Aorta (tissue), 5 donors: Measurements from ENCODE around the gene FTO. TPM values are rescaled to one million over a fixed set of nuclear protein-coding genes. Genes with fewer than 3 reads are reported as not detected.

ENCODE experiments used
- ATAC-seq: fragments of 200-7000 bp; cut with Tn5 transposase; one replicate; pipeline ENCODE4 v1.9.1; 2022; ENCODE audit warnings: moderate library complexity; ENCODE audit not compliant: low FRiP score
- DNase-seq, 2 donors: peaks; one replicate each; pipeline ENCODE4 v3.0.0-alpha.2; 2020
- H3K27ac ChIP-seq, 2 donors: one replicate each; pipeline ENCODE4 v1.5.1; 2013; ENCODE audit warnings: low read length in 2 of 2, mild to moderate bottlenecking in 2 of 2, moderate library complexity in 2 of 2, control low read depth in 1 of 2, inconsistent platforms in 1 of 2, low read depth in 1 of 2
- H3K27me3 ChIP-seq, 2 donors: one replicate each; pipeline ENCODE4 v1.6.1; 2013; ENCODE audit warnings: control low read depth in 1 of 2, low read length in 1 of 2, mild to moderate bottlenecking in 1 of 2, moderate library complexity in 1 of 2; ENCODE audit not compliant: insufficient read depth in 2 of 2, control insufficient read depth in 1 of 2
- H3K36me3 ChIP-seq, 2 donors: one replicate each; pipeline ENCODE4 v1.6.1; 2013; ENCODE audit warnings: control low read depth in 1 of 2, low read length in 1 of 2, mild to moderate bottlenecking in 1 of 2; ENCODE audit not compliant: insufficient read depth in 2 of 2, control insufficient read depth in 1 of 2
- H3K4me1 ChIP-seq, 2 donors: one replicate each; pipeline ENCODE4 v1.6.1; 2013; ENCODE audit warnings: low read length in 2 of 2, control low read depth in 1 of 2, mild to moderate bottlenecking in 1 of 2, moderate library complexity in 1 of 2; ENCODE audit not compliant: insufficient read depth in 2 of 2, control insufficient read depth in 1 of 2
- H3K4me3 ChIP-seq, 2 donors: one replicate each; pipeline ENCODE4 v1.5.1; 2013; ENCODE audit warnings: low read length in 2 of 2, control low read depth in 1 of 2, mild to moderate bottlenecking in 1 of 2
- H3K9me3 ChIP-seq: one replicate; pipeline ENCODE4 v1.6.1; 2013; ENCODE audit warnings: mild to moderate bottlenecking, low read length; ENCODE audit not compliant: control insufficient read depth
- WGBS, 2 donors: extraction: QIAGEN DNeasy Blood & Tissue Kit; methylation state at CpG; one replicate each; pipeline ENCODE4 v1.1.7; 2013; 5-methylcytosine and 5-hydroxymethylcytosine counted together
- intact Hi-C, 2 donors: fragments of 100-400 bp; cut with DNase I; formaldehyde crosslinking; loops; one replicate each; pipeline versions ENCODE4 v1.14.2 to v1.15.0; 2022
- polyA plus RNA-seq, 2 donors: library from polyadenylated mRNA; stranded (reverse); fragments of 200-250 nt; gene quantifications; one replicate each; pipeline ENCODE4 v1.2.3, GENCODE V29; 2013
- total RNA-seq, 2 donors: library from RNA; stranded (reverse); fragmentation: NEBNext Ultra II Directional; extraction: Animal tissue kit (Norgen Biotek cat#: 25700); gene quantifications; one replicate each; pipeline ENCODE4 v1.2.1, GENCODE V29; 2021
- donor health status: healthy with polysubstance abuse.
- donor health status: Bipolar disorder and iron deficiency.
- donor health status: DM: no; HTN: no; CAD: no.
- donor health status: DM: no; HTN: no; CAD: no.
- donor health status: DM: yes; HTN: yes; CAD: no.

The FTO gene
- total and polyA plus RNA-seq, 4 donors, result 17.9 to 97.7 (median 55.6) TPM

DNA sequence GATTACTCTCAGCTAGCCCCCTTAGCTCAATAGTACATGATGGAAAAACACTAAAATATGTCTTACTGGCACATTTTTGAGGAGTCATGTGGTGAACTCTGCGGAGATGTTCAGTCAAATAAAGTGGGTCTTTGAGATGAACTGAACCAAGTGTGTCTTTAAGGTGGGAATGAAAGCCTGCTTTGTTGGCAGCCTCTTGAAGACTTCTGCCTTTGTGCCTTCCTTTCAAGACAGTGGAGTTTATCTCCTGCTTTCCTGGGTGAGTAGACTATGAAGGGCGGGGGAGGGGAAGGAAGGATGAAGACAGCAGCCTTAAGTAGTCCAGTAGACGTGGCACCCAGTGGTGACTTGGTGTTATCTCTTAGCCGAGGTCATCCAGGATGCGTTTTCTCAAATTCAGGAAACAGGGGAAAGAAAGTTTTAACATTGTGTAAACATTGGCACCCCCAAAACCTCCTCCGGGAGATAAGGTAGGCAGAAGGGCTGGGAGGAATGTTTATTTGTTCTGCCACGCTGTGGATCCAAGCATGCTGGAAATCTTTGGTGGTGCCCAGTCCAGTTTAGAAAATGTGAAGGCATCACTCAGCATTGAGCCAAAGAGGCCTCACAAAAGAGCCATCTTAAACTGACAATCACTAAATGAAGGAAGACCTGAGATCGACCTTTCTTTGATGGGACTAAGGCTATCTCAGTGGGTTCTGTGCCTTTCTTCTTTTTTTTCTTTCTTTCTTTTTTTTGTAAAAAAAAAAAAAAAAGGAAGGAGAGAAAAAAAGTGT, 220.6 kb downstream of the FTO start:
- ATAC-seq (no peak), DNase-seq (no peak)
- WGBS, 2 donors, result 79 to 82% methylated on average over 8 of the region's 8 CpGs
- no peaks in the 10 kb centered on the region for H3K9me3 ChIP-seq
- H3K27ac ChIP-seq, result no peak overlapping the region
- H3K27me3 ChIP-seq, result no peaks in the 10 kb centered on the region
- no peaks in the 10 kb centered on the region for H3K36me3 ChIP-seq
- peaks cover 0 to 2% of the 10 kb centered on the region in 2 donors for H3K4me1 ChIP-seq
- no peak overlapping the region for H3K4me3 ChIP-seq
- intact Hi-C loops, result no loop called here

DNA sequence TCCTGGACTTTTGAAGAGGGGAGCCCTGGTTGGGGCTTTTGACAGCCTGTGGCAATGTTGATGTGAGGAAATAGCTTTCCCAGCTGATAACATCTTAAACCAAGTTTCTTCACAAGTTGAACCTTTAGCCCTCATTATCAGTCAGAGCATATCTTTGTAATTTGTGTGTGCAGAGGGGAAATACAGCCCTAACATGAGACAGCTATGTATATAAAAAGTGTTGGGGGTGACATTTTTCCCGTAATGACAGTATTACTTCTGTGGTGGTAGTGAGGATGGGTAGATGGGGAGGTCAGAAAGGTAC, 221.1 kb downstream of the FTO start:
- no peak for ATAC-seq
- 94 to 96% methylated on average over 1 of the region's 1 CpG for WGBS, 2 donors

GRCh38 chr16:53925526-53925925, 221.6 kb downstream of the FTO start:
- ATAC-seq, result no peak
- WGBS, 2 donors, result 81 to 83% methylated on average over 3 of the region's 3 CpGs
- Histone ChIP-seq H3K27ac (no peak overlapping the region), H3K4me1 (peaks cover 0 to 2% of the 10 kb centered on the region in 2 donors), H3K4me3 (no peak overlapping the region), H3K36me3 (no peaks in the 10 kb centered on the region), H3K9me3 (no peaks in the 10 kb centered on the region), H3K27me3 (no peaks in the 10 kb centered on the region)
- DNase-seq, result no peak
- intact Hi-C loops, result no loop called here

More for the DNA sequence above, 221.1 kb downstream of the FTO start:
- Histone ChIP-seq H3K9me3 (no peaks in the 10 kb centered on the region), H3K27ac (no peak overlapping the region), H3K4me3 (no peak overlapping the region), H3K27me3 (no peaks in the 10 kb centered on the region), H3K36me3 (no peaks in the 10 kb centered on the region), H3K4me1 (peaks cover 0 to 2% of the 10 kb centered on the region in 2 donors)
- no peak for DNase-seq
- intact Hi-C loops, result no loop called here

DNA sequence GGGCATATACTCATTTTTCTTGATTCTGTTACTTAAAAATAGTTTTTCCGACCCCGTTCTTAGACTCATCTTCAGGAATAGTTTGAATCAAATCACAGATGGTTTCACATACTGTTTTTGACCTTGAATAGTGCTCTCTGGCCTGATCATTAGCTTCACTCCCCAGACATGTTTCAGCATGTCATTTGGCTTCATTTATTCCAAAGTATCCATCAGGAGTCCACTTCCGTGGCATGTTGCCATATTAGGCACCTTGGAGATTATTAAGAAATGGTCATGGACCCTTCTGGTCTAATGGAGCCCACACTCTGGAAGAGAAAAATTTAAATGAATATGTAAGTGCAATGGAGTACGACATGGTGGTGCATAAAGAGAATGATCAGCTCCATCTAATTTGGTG, 222.3 kb downstream of the FTO start:
- no peak for ATAC-seq
- no peaks in the 10 kb centered on the region for H3K36me3 ChIP-seq
- H3K4me3 ChIP-seq, result no peak overlapping the region
- H3K4me1 ChIP-seq, result peaks cover 0 to 2% of the 10 kb centered on the region in 2 donors
- H3K27me3 ChIP-seq, result no peaks in the 10 kb centered on the region
- intact Hi-C loops, result no loop called here
- H3K9me3 ChIP-seq, result no peaks in the 10 kb centered on the region
- DNase-seq, result no peak
- 96 to 99% methylated on average over 4 of the region's 4 CpGs for WGBS, 2 donors
- no peak overlapping the region for H3K27ac ChIP-seq

- no peaks in the 10 kb centered on the region for H3K27me3 ChIP-seq
- intact Hi-C loops, result no loop called here
Observed at GRCh38 chr16:53932975-53933374, 229.0 kb downstream of the FTO start.

DNA sequence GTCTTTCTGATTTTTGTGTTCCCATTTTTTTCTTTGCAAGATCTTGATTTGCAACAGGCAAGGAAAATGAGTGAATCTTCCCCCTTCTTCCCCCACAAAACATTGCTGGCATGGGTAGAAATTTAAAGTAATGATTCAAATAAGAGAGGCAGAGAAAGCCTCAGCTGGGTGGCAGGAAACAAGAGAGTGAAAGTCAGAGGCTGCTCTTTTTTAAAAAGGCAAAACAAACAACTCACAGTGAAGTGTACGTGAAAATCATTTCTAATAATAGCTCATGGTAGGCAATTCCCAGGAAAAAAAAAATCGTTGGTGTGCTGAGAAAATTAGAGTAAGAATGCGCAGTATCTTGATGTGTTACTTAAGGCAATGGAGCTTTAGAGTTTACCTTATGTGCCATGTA, 229.5 kb downstream of the FTO start:
- intact Hi-C loops, result no loop called here
- ATAC-seq (no peak), DNase-seq (no peak)
- Histone ChIP-seq H3K4me3 (no peak overlapping the region), H3K9me3 (no peaks in the 10 kb centered on the region), H3K4me1 (peaks cover 2 to 4% of the 10 kb centered on the region in 2 donors), H3K27me3 (no peaks in the 10 kb centered on the region), H3K36me3 (peaks cover 0 to 2% of the 10 kb centered on the region in 2 donors), H3K27ac (no peak overlapping the region)
- 5 to 10% methylated on average over 3 of the region's 3 CpGs for WGBS, 2 donors

More at GRCh38 chr16:53932975-53933374, 229.0 kb downstream of the FTO start:
- DNase-seq (no peak), ATAC-seq (no peak)
- no peak overlapping the region for H3K4me3 ChIP-seq
- H3K9me3 ChIP-seq, result no peaks in the 10 kb centered on the region
- no peak overlapping the region for H3K27ac ChIP-seq
- peaks cover 0 to 2% of the 10 kb centered on the region in 2 donors for H3K36me3 ChIP-seq
- H3K4me1 ChIP-seq, result peaks cover 2 to 4% of the 10 kb centered on the region in 2 donors
- WGBS, 2 donors, result 83 to 85% methylated on average over 2 of the region's 2 CpGs

- WGBS, 2 donors, result 90 to 93% methylated on average over 2 of the region's 2 CpGs
- peaks cover 0 to 2% of the 10 kb centered on the region in 2 donors for H3K36me3 ChIP-seq
- DNase-seq (no peak), ATAC-seq (no peak)
- no peak overlapping the region for H3K27ac ChIP-seq
- H3K27me3 ChIP-seq, result no peaks in the 10 kb centered on the region
- intact Hi-C loops, result no loop called here
- H3K4me1 ChIP-seq, result peaks cover 2 to 4% of the 10 kb centered on the region in 2 donors
- H3K4me3 ChIP-seq, result no peak overlapping the region
- H3K9me3 ChIP-seq, result no peaks in the 10 kb centered on the region
Observed at GRCh38 chr16:53936052-53936451, 232.1 kb downstream of the FTO start.

- Histone ChIP-seq H3K4me3 (no peak overlapping the region), H3K27me3 (no peaks in the 10 kb centered on the region), H3K27ac (no peak overlapping the region), H3K9me3 (no peaks in the 10 kb centered on the region), H3K4me1 (peaks cover 2 to 4% of the 10 kb centered on the region in 2 donors), H3K36me3 (peaks cover 0 to 2% of the 10 kb centered on the region in 2 donors)
- intact Hi-C loops, result no loop called here
- ATAC-seq (no peak), DNase-seq (no peak)
- WGBS, 2 donors, result 95 to 97% methylated on average over 5 of the region's 5 CpGs
Observed at GRCh38 chr16:53936529-53936928, 232.6 kb downstream of the FTO start.

- Histone ChIP-seq H3K27me3 (no peaks in the 10 kb centered on the region), H3K27ac (no peak overlapping the region), H3K4me1 (peaks cover 0 to 2% of the 10 kb centered on the region in 2 donors), H3K4me3 (no peak overlapping the region), H3K9me3 (no peaks in the 10 kb centered on the region), H3K36me3 (peaks cover 0 to 2% of the 10 kb centered on the region in 2 donors)
- intact Hi-C loops, result no loop called here
- WGBS, 2 donors, result 78 to 83% methylated on average over 10 of the region's 10 CpGs
- DNase-seq (no peak), ATAC-seq (no peak)
Observed at GRCh38 chr16:53937161-53937880, 233.4 kb downstream of the FTO start.
